ENCODE measurements around the gene ZNF45. TPM values are rescaled to one million over a fixed set of nuclear protein-coding genes. Genes with fewer than 3 reads are reported as not detected.

The ZNF45 gene
- 9.7 to 11.6 TPM (median 9.9 TPM) in 5 replicates for total RNA-seq (2022; extraction: Qiagen RNA extraction)

GRCh38 chr19:43934985-43935708 lies at the start of gene ZNF45:
TSS of gene ZNF45 (minus strand) at chr19:43935282. CDS start at chr19:43922185, 13,097 bp downstream.

GRCh38 chr19:43983912-43984686 lies 49.0 kb upstream of the ZNF45 start, which contains the start of gene ZNF155:
TSS of gene ZNF155 (plus strand) at chr19:43984188. CDS start at chr19:43988544, 4,356 bp downstream.

GRCh38 chr19:43950834-43951645 lies 16.0 kb upstream of the ZNF45 start, which contains the start of gene ZNF221:
TSS of gene ZNF221 (plus strand) at chr19:43951228. CDS start at chr19:43962727, 11,499 bp downstream.

DNA sequence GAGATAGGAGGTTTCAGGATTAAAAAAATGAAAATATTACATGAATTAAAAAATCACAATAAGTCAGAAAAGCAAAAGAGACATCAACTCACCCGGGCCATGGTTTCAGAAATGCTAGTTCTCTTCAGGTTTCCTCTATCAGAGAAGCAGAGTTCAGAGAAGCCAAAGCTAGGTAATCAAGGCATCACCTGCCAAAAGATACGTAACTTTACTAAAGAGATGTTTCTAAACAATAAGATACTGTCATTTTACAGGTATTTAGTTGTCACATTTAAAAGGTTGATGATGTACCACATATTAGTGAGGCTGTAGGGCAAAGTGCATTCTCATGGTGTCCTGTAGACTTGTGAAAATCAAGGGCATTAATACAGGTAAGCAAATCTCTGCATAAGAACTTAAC lies 51.2 kb downstream of the ZNF45 start, which contains the start of gene ZNF404:
Gene ZNF404, minus strand, starts transcription at position 101 of the 400 bp plus-strand sequence.

Other genes starting within 250 kb of the ZNF45 start
- not detected in 5 replicates for gene IRGC, start 219.2 kb downstream of the ZNF45 start, total RNA-seq (2022; extraction: Qiagen RNA extraction)
- gene SMG9, start 180.3 kb downstream of the ZNF45 start, total RNA-seq (2022; extraction: Qiagen RNA extraction): 43.1 to 68.8 TPM (median 61.1 TPM) in 5 replicates
- gene KCNN4, start 154.3 kb downstream of the ZNF45 start, total RNA-seq (2022; extraction: Qiagen RNA extraction): 41.5 to 61.0 TPM (median 58.5 TPM) in 5 replicates
- 0.20 to 0.41 TPM (median 0.25 TPM) in 5 replicates for gene LYPD5, start 132.8 kb downstream of the ZNF45 start, total RNA-seq (2022; extraction: Qiagen RNA extraction)
- 3.3 to 6.1 TPM (median 4.5 TPM) in 5 replicates for gene ZNF283, start 108.0 kb downstream of the ZNF45 start, total RNA-seq (2022; extraction: Qiagen RNA extraction)
- gene ZNF404, start 51.3 kb downstream of the ZNF45 start, total RNA-seq (2022; extraction: Qiagen RNA extraction): 0.16 to 0.42 TPM (median 0.23 TPM) in 5 replicates
- gene ZNF221, start 15.9 kb upstream of the ZNF45 start, total RNA-seq (2022; extraction: Qiagen RNA extraction): 0.30 to 0.74 TPM (median 0.59 TPM) in 5 replicates
- gene ZNF155, start 48.9 kb upstream of the ZNF45 start, total RNA-seq (2022; extraction: Qiagen RNA extraction): 2.3 to 4.3 TPM (median 3.3 TPM) in 5 replicates
- gene ZNF230, start 67.7 kb upstream of the ZNF45 start, total RNA-seq (2022; extraction: Qiagen RNA extraction): 2.3 to 3.2 TPM (median 2.5 TPM) in 5 replicates
- gene ZNF222, start 90.1 kb upstream of the ZNF45 start, total RNA-seq (2022; extraction: Qiagen RNA extraction): 2.6 to 5.0 TPM (median 3.8 TPM) in 5 replicates
- 1.6 to 4.0 TPM (median 3.2 TPM) in 5 replicates for gene ZNF223, start 116.8 kb upstream of the ZNF45 start, total RNA-seq (2022; extraction: Qiagen RNA extraction)
- gene ZNF284, start 136.9 kb upstream of the ZNF45 start, total RNA-seq (2022; extraction: Qiagen RNA extraction): 0.23 to 0.58 TPM (median 0.36 TPM) in 5 replicates
- gene ZNF224, start 159.1 kb upstream of the ZNF45 start, total RNA-seq (2022; extraction: Qiagen RNA extraction): 8.0 to 10.9 TPM (median 9.9 TPM) in 5 replicates
- gene ZNF225, start 178.1 kb upstream of the ZNF45 start, total RNA-seq (2022; extraction: Qiagen RNA extraction): 2.5 to 4.1 TPM (median 2.7 TPM) in 5 replicates
- 1.9 to 2.6 TPM (median 2.1 TPM) in 5 replicates for gene ZNF234, start 206.3 kb upstream of the ZNF45 start, total RNA-seq (2022; extraction: Qiagen RNA extraction)
- gene ZNF226, start 229.8 kb upstream of the ZNF45 start, total RNA-seq (2022; extraction: Qiagen RNA extraction): 17.1 to 22.3 TPM (median 21.6 TPM) in 5 replicates

All from A549 treated with Mapracorat at 1 μM for 4 hours (cell line).